Medulla oblongata (tissue), 1 donor: ENCODE data around the gene DHFR.
"Not testable (repeated sequence)": the region's sequence is repeated elsewhere in the genome, so short reads cannot be mapped to it uniquely, and the experiment has no call there.

Source experiments
- DNase-seq: peaks from one replicate; pipeline ENCODE4 v3.0.0-alpha.2; 2015; ENCODE audit errors: extremely low spot score

Gene DHFR

DNA sequence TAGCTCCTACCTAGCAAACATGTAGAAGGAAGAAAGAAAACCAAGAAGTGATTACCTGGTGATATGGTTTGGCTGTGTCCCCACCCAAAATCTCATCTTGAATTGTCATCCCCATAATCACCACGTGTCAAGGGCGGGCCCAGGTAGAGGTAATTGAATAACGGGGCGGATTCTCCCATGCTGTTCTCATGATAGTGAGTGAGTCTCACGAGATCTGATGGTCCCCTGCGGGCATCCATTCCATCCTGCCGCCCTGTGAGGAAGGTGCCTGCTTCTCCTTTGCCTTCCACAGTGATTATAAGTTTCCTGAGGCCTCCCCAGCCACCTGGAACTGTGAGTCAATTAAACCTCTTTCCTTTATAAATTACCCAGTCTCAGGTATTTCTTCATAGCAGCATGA lies 57.3 kb downstream of the DHFR start:
- no peak for DNase-seq

DNA sequence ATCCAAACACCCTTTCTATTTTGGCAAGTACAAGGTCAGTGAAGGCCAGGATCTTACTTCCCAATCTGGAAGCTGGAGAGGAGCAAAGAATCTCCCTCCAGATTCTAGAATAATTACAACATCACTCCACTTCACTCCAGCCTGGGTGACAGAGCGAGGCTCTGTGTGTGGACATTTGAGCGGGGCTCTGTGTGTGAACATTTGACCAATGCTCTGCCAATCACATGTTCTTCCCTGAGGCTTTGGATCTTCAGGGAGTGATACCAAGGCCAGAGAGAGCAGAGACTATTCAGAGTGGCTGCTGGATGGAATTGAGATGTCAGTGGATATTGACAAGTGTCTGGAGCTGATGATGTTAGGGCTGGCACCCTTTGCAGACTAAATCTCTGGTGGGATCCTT lies 60.0 kb downstream of the DHFR start:
- DNase-seq, result peak; percentile 31

DNA sequence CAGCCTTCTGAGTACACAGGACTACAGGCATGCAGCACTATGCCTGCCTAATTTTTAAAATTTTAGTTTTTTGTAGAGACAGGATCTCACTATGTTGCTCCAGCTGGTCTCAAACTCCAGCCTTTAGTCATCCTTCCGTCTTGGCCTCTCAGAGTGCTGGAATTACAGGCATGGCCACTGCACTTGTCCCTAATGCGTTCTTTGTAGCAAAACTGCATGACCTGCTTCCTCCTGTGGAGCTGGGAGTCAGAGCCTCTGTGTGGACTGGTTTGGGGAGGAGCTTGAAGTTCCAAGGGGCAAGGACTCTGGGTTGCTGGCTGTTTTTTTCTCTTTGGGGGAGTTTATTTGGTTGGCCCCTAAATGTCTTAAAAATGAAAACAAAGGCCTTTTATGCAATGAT lies 62.0 kb downstream of the DHFR start:
- DNase-seq, result no peak

DNA sequence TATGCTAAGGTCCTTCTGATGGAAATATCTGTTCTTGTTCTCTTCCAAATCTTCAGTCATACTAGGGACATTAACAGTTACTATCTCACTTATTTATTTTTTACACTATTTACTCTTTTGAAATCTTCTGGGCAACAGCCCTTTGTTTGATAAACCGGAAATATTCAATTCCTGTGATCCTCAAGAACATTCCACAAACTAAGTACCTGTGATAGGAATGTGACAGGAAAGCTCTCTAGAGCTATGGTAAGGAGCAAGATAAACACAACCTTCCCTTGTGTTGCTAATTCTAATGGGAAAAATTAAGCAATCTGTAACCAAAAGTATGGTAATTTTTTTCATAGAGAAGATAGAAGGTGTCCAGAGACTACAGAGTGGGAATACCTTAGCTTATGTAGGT lies 62.7 kb downstream of the DHFR start:
- no peak for DNase-seq

DNA sequence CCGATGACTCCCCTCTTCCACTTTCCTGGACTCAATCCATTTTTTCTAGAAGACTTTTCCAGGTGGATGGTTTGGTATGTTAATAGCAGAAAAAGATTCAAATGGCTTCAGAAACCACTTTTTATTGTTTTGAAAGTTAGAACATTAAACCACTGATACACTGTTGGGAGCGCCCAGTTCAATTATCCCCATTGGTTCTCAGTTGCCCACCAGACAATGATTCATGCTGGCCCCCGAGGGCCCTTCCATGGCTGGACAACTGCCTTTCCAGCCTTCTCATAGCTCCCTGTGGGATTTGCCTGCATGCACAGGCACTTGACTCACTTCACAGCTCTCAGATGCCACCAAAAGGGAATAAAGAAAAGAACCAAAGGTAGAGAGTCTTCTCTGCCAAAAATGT lies 63.4 kb downstream of the DHFR start:
- DNase-seq, result no peak

DNA sequence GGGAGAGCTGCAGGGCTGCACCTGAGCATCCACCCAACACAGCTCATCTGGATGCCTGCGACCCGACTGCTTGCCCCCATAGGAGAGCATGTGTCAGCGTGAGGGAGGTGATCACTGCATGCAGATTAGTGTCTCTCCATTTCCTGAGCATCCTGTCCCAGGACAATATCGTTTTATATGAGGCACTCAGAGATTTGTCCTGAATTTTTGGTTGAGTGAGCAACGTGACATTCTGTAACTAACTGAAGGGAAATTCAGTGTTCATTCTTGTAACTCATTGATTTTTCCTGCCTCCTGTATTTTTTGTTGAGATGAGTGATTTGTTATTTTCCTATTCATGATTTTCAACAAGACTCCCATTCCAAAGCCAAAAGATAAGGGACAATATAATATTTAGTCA lies 64.0 kb downstream of the DHFR start:
- DNase-seq, result no peak

DNA sequence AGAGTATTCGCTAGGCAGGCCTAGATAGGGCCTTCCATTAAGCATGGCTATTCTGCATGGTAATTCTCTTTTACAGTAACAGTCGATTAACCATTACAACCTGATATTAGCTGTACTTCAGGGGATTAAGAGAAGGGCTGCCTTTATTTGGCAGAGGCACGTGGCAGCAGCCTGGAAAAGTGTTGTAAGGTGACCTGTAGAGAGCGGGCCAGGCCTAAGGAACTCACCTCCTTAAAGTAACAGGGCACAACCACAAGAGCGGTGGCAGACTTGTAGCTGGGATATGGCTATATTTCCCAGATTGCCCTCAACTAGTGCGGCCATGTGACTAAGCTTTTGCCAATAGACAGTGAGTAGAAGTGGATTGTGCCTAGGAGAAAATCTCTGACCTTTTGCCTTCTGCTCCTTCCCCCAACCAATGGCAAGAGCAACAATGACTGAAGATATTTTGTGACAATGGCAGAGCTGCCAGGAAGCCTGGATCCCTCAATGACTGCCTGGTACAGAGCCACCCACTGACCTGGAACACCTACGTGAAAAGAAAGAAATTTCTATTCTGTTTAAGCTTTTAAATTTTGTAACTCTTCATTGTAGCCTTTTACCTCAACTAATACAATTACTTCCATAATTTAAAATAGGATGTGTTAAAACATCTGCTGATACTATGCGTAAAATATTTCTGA lies 65.8 kb downstream of the DHFR start:
- no peak for DNase-seq

DNA sequence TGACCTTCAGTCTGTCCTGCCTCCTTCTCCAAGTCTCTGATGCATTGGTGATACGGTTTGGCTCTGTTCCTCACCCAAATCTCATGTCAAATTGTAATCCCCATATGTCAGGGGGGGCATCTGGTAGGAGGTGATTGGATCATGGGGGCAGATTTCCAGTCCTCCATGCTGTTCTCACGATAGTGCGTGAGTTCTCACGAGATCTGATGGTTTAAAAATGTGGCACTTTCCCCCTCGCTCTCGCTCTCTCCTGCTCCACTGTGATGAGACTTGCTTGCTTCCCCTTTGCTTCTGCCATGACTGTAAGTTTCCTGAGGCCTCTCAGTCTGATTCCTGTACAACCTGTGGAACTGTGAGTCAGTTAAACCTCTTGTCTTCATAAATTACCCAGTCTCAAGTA lies 70.0 kb downstream of the DHFR start:
- DNase-seq, result no peak

DNA sequence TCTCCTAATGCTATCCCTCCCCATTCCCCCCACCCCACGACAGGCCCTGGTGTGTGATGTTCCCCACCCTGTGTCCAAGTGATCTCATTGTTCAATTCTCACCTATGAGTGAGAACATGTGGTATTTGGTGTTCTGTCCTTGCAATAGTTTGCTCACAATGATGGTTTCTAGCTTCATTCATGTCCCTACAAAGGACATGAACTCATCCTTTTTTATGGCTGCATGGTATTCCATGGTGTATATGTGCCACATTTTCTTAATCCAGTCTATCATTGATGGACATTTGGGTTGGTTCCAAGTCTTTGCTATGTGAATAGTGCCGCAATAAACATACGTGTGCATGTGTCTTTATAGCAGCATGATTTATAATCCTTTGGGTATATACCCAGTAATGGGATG lies 74.5 kb downstream of the DHFR start:
- DNase-seq, result not testable (repeated sequence)

DNA sequence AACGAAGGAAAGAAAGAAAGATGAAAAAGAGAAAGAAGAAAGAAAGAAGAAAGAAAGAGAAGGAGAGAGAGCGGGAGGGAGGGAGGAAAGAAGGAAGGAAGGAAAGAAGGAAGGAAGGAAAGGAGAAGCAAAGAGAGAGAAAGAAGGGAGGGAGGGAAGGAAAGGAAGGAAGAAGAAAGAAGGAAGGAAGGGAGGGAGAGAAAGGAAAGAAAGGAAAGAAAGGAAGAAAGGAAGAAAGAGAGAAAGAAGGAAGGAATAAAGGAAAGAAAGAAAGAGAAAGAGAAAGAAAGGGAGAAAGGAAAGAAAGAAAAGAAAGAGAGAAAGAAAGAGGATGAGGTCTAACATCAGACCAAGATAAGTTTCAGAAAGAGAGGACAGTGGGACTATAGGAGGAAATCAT lies 75.7 kb downstream of the DHFR start:
- DNase-seq, result no peak

DNA sequence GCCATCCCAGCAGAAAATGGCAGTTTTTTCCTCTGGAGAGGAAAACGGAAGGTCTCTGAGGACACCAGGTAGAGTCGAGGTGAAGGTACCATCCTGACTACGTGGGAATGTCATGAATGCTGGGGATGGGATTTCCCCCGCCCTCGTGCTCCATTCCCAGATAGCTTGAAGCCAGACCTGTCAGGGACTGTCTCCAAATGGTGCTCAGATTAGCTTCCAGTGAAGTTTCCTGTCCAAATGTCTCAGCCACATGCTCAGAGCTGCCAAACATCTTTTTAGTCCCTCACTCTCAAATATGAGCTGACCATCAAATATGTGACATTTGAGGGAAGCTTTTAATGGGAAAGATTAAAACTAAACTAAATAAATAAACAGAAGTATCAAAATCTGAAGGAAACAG lies 77.1 kb downstream of the DHFR start:
- DNase-seq, result no peak

DNA sequence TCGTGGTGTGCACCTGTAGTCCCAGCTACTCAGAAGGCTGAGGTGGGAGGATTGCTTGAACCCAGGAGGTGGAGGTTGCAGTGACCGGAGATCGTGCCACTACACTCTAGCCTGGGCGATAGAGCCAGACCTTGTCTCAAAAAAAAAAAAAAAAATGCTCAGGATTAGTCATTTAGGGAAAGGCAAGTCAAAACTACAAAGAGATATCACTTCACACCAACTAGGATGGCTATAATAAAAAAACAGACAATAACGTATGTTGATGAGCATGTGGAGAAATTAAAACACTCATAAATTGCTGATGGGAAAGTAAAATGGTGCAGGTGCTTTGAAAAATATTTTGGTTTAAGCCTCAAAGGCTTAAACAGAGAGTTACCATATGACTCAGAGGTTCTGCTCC lies 78.4 kb downstream of the DHFR start:
- DNase-seq, result no peak
